HCT116 (cell line): Measurements from ENCODE around the gene ITIH5. TPM values are rescaled to one million over a fixed set of nuclear protein-coding genes. Genes with fewer than 3 reads are reported as not detected.

ENCODE experiments used
- ATAC-seq: fragments of 200-7000 bp; cut with Tn5 transposase; 2 replicates; pipeline ENCODE4 v1.9.1; 2020; ENCODE audit warnings: mild to moderate bottlenecking, moderate library complexity
- BruUV-seq: library from RNA; stranded (reverse); fragments of 400-500 nt; replicated peaks from 2 replicates; lab custom pipeline; 2021; lab: Mats Ljungman, UMichigan
- CTCF ChIA-PET: fragments of 300-600 bp; sonication (Branson Sonifier 250); formaldehyde crosslinking; loops from one replicate; lab custom pipeline; 2021; ENCODE audit warnings: antibody characterized with exemption; lab: Charles Lee
- POLR2A ChIA-PET: fragments of 300-600, 350-600 bp; sonication (Branson Sonifier 250); formaldehyde crosslinking; loops from one replicate; lab custom pipeline; 2021; ENCODE audit warnings: antibody characterized with exemption; lab: Charles Lee
- RAD21 ChIA-PET, 2 experiments: fragments of 300-600 bp; sonication (Branson Sonifier 250); formaldehyde crosslinking; loops; one replicate each; lab custom pipeline; 2023; ENCODE audit warnings: low total read pairs in 2 of 2; ENCODE audit not compliant: uncharacterized antibody in 2 of 2, unreplicated experiment in 2 of 2, low non-redundant PET in 1 of 2; lab: Charles Lee
- DNase-seq: peaks from one replicate; pipeline ENCODE4 v3.0.0-alpha.2; 2010; ENCODE audit warnings: low read depth, low spot score
- H2AFZ ChIP-seq: fragments of 200-600 bp; shearing (Covaris generic), sonication (generic); 2 replicates; pipeline ENCODE4 v1.6.1; 2017; ENCODE audit warnings: low read depth, mixed run types, mixed read lengths, antibody characterized with exemption, low read length; ENCODE audit not compliant: poor library complexity, severe bottlenecking
- H3K27ac ChIP-seq: 2 replicates; pipeline ENCODE4 v1.5.1; 2012; ENCODE audit warnings: low read depth, low read length
- H3K27me3 ChIP-seq: fragments of 200-600 bp; sonication (generic); 2 replicates; pipeline ENCODE4 v1.6.1; 2016; ENCODE audit warnings: mixed run types, low read length, mixed read lengths; ENCODE audit not compliant: insufficient read depth
- H3K36me3 ChIP-seq, 2 experiments: fragments of 200-500 bp in 1 of 2; fragments of 200-600 bp in 1 of 2; sonication (Bioruptor generic) in 1 of 2; sonication (generic) in 1 of 2; 2 replicates each; pipeline versions ENCODE4 v1.5.1 to v1.6.1; 2014 to 2016; ENCODE audit warnings: low read length in 2 of 2, inconsistent platforms in 1 of 2, mixed read lengths in 1 of 2, mixed run types in 1 of 2; ENCODE audit not compliant: insufficient read depth in 2 of 2, control insufficient read depth in 1 of 2
- H3K4me1 ChIP-seq, 2 experiments: fragments of 200-600 bp in 1 of 2; sonication (generic) in 1 of 2; 2 replicates each; pipeline versions ENCODE4 v1.5.1 to v1.6.1; 2012 to 2017; ENCODE audit warnings: low read length in 2 of 2, inconsistent platforms in 1 of 2, mild to moderate bottlenecking in 1 of 2, mixed read lengths in 1 of 2, mixed run types in 1 of 2, moderate library complexity in 1 of 2; ENCODE audit not compliant: insufficient read depth in 2 of 2, control insufficient read depth in 1 of 2
- H3K4me2 ChIP-seq: fragments of 200-600 bp; sonication (generic); 2 replicates; pipeline ENCODE4 v1.6.1; 2017; ENCODE audit warnings: mixed run types, low read length, mixed read lengths
- H3K4me3 ChIP-seq, 2 experiments: fragments of 200-600 bp in 1 of 2; sonication (generic) in 1 of 2; replicated peaks in 1 of 2; 2 replicates each; pipeline ENCODE4 v1.5.1; 2011 to 2016; ENCODE audit warnings: low read length in 2 of 2, control low read depth in 1 of 2, low read depth in 1 of 2, mild to moderate bottlenecking in 1 of 2, mixed read lengths in 1 of 2, mixed run types in 1 of 2
- H3K79me2 ChIP-seq: fragments of 200-600 bp; sonication (generic); 2 replicates; pipeline ENCODE4 v1.6.1; 2017; ENCODE audit warnings: mild to moderate bottlenecking, mixed run types, low read length, moderate library complexity, mixed read lengths; ENCODE audit not compliant: insufficient read depth
- H3K9ac ChIP-seq: fragments of 200-600 bp; sonication (generic); 2 replicates; pipeline ENCODE4 v1.6.1; 2016; ENCODE audit warnings: low read length, mixed read lengths
- H3K9me2 ChIP-seq: fragments of 200-600 bp; sonication (generic), shearing (Covaris generic); 2 replicates; pipeline ENCODE4 v1.6.1; 2017; ENCODE audit warnings: mixed run types, mild to moderate bottlenecking, moderate library complexity; ENCODE audit not compliant: insufficient read depth
- H3K9me3 ChIP-seq, 2 experiments: fragments of 200-500 bp in 1 of 2; fragments of 200-600 bp in 1 of 2; sonication (Bioruptor generic) in 1 of 2; sonication (generic) in 1 of 2; 2 replicates each; pipeline ENCODE4 v1.6.1; 2014 to 2017; ENCODE audit warnings: low read length in 2 of 2, mixed read lengths in 2 of 2, inconsistent platforms in 1 of 2, low read depth in 1 of 2, mild to moderate bottlenecking in 1 of 2, mixed run types in 1 of 2, moderate library complexity in 1 of 2; ENCODE audit not compliant: control insufficient read depth in 1 of 2, insufficient read depth in 1 of 2
- H4K20me1 ChIP-seq: fragments of 200-600 bp; sonication (generic), shearing (Covaris generic); 2 replicates; pipeline ENCODE4 v1.6.1; 2017; ENCODE audit warnings: mixed run types, mild to moderate bottlenecking, moderate library complexity; ENCODE audit not compliant: insufficient read depth
- CTCF ChIP-seq, 3 experiments: fragments of 200-600 bp in 1 of 3; sonication (generic) in 1 of 3; IDR thresholded peaks in 2 of 3; conservative IDR thresholded peaks in 1 of 3; 2 replicates each; pipeline ENCODE4 v1.5.1; 2012 to 2017; ENCODE audit warnings: low read depth in 2 of 3, low read length in 2 of 3, antibody characterized with exemption in 1 of 3, borderline replicate concordance in 1 of 3, control low read depth in 1 of 3, mild to moderate bottlenecking in 1 of 3, mixed read lengths in 1 of 3, mixed run types in 1 of 3, moderate library complexity in 1 of 3; ENCODE audit not compliant: insufficient read depth in 1 of 3
- FOSL1 ChIP-seq: IDR thresholded peaks from 2 replicates; pipeline ENCODE4 v1.6.1; 2012; ENCODE audit warnings: low read depth
- JUND ChIP-seq: IDR thresholded peaks from 2 replicates; pipeline ENCODE4 v1.6.1; 2012
- MAX ChIP-seq: IDR thresholded peaks from 2 replicates; pipeline ENCODE4 v1.6.1; 2012
- RAD21 ChIP-seq: IDR thresholded peaks from 2 replicates; pipeline ENCODE4 v1.6.1; 2012; ENCODE audit warnings: low read depth, mild to moderate bottlenecking
- SRF ChIP-seq: IDR thresholded peaks from 2 replicates; pipeline ENCODE4 v1.6.1; 2012; ENCODE audit warnings: low read depth
- TCF7L2 ChIP-seq: IDR thresholded peaks from 2 replicates; pipeline ENCODE4 v1.7.0; 2011; ENCODE audit warnings: borderline replicate concordance, inconsistent platforms; ENCODE audit not compliant: insufficient read depth, insufficient read length; ENCODE audit errors: extremely low read depth
- ZBTB33 ChIP-seq: IDR thresholded peaks from 2 replicates; pipeline ENCODE4 v1.6.1; 2011; ENCODE audit warnings: mild to moderate bottlenecking, low read length, moderate library complexity; ENCODE audit not compliant: insufficient replicate concordance; ENCODE audit errors: extremely low read depth
- ZFX ChIP-seq: fragments of 450-650 bp; IDR thresholded peaks from 2 replicates; pipeline ENCODE4 v1.6.1; 2017
- ZNF274 ChIP-seq: fragments of 200-500 bp; sonication (Bioruptor generic); IDR thresholded peaks from 2 replicates; pipeline ENCODE4 v1.6.1; 2014; ENCODE audit warnings: mild to moderate bottlenecking, low read depth, low read length, inconsistent platforms
- intact Hi-C: fragments of 100-400 bp; cut with micrococcal nuclease; formaldehyde crosslinking; loops from 2 replicates; pipeline ENCODE4 v1.10.0; 2022
- total RNA-seq: library from RNA; stranded (reverse); gene quantifications from one replicate; pipeline ENCODE4 v1.2.1, GENCODE V29; 2021; ENCODE audit not compliant: unreplicated experiment

The ITIH5 gene
- total RNA-seq, 1 experiment from 2014 or later: not detected

GRCh38 chr10:7525314-7526016, 141.3 kb downstream of the ITIH5 start:
- H2AFZ ChIP-seq: no peak overlapping the region
- H3K4me2 ChIP-seq: no peak overlapping the region
- intact Hi-C loops: loop anchor here (1.0 to 10.0 kb wide), 6 partner anchors 97 to 1777 kb away; no protein-coding TSS in a partner anchor
- ChIA-PET POLR2A (interaction anchor here (1.0 kb wide), 1 partner anchor 161 kb away, joined by 9 read pairs; no protein-coding TSS in a partner anchor), RAD21 (interaction anchor here (0.8 to 1.5 kb wide), 4 partner anchors 12 to 347 kb away, joined by 3 to 22 read pairs (median 12); no protein-coding TSS in a partner anchor), CTCF (interaction anchor here (0.6 to 1.9 kb wide), 21 partner anchors 9 to 1777 kb away, joined by 3 to 145 read pairs (median 4); no protein-coding TSS in a partner anchor)
- no TSS peak for BruUV-seq
- H3K4me1 ChIP-seq: no peaks in the 10 kb centered on the region
- no peak overlapping the region for H3K27ac ChIP-seq
- no peaks in the 10 kb centered on the region for H3K9me3 ChIP-seq
- H3K9me2 ChIP-seq: no peaks in the 10 kb centered on the region
- H3K4me3 ChIP-seq: no peak overlapping the region
- no peak for TF ChIP-seq TCF7L2
- TF ChIP-seq RAD21: peak; percentile 84
- peak; percentile 58 to 96 (median 79) for TF ChIP-seq CTCF (IDR thresholded peaks at IDR 0.05 in 2 of 3, conservative IDR thresholded peaks at IDR 0.05 in 1 of 3; ENCODE audit: borderline replicate concordance in 1 of 3, insufficient read depth in 1 of 3, low read depth in 2 of 3, low read length in 2 of 3)
- TF ChIP-seq, all 23 proteins: peak for 2
- H3K9ac ChIP-seq: no peak overlapping the region
- no peaks in the 10 kb centered on the region for H4K20me1 ChIP-seq
- DNase-seq: peak; percentile 51
- ATAC-seq: peak; percentile 83
- H3K79me2 ChIP-seq: no peaks in the 10 kb centered on the region
- H3K27me3 ChIP-seq: peaks cover 20% of the 10 kb centered on the region
- H3K36me3 ChIP-seq: no peaks in the 10 kb centered on the region

- BruUV-seq: no TSS peak
- Histone ChIP-seq H3K9me3 (no peaks in the 10 kb centered on the region), H3K4me2 (no peak overlapping the region), H4K20me1 (no peaks in the 10 kb centered on the region), H2AFZ (no peak overlapping the region), H3K9me2 (no peaks in the 10 kb centered on the region), H3K9ac (no peak overlapping the region), H3K27ac (no peak overlapping the region), H3K79me2 (no peaks in the 10 kb centered on the region), H3K36me3 (no peaks in the 10 kb centered on the region), H3K4me3 (no peak overlapping the region), H3K27me3 (peaks cover 8% of the 10 kb centered on the region; the same call in 1 of the 2 replicates), H3K4me1 (no peaks in the 10 kb centered on the region)
- intact Hi-C loops: loop anchor here (2.0 to 10.0 kb wide), 2 partner anchors 231 to 1685 kb away; no protein-coding TSS in a partner anchor
- ChIA-PET CTCF (interaction anchor here (1.0 kb wide), 1 partner anchor 163 kb away, joined by 3 read pairs; no protein-coding TSS in a partner anchor), POLR2A (no interaction called here), RAD21 (no interaction called here)
- no peak for ATAC-seq
- no peak for DNase-seq
- TF ChIP-seq MAX: no peak
- no peak for TF ChIP-seq CTCF (IDR thresholded peaks at IDR 0.05 in 2 of 3, conservative IDR thresholded peaks at IDR 0.05 in 1 of 3; ENCODE audit: borderline replicate concordance in 1 of 3, insufficient read depth in 1 of 3, low read depth in 2 of 3, low read length in 2 of 3)
- no peak for TF ChIP-seq ZBTB33
- no peak for TF ChIP-seq TCF7L2
- TF ChIP-seq JUND: no peak
- TF ChIP-seq FOSL1: no peak
- no peak for TF ChIP-seq ZFX
- no peak for TF ChIP-seq ZNF274
- no peak for TF ChIP-seq SRF
Measured at GRCh38 chr10:7523656-7524055, 143.1 kb downstream of the ITIH5 start.
